HTERT RPE-1 (cell line): ENCODE measurements around the gene MBNL1.
"Not testable (repeated sequence)": the region's sequence is repeated elsewhere in the genome, so short reads cannot be mapped to it uniquely, and the experiment has no call there.

Experiments
- in situ Hi-C: fragments of 300-500 bp; cut with MboI; formaldehyde crosslinking; loops from 4 replicates; pipeline ENCODE4 v1.14.3; 2020; ENCODE audit warnings: low sequenced_read_pairs

The MBNL1 gene

DNA sequence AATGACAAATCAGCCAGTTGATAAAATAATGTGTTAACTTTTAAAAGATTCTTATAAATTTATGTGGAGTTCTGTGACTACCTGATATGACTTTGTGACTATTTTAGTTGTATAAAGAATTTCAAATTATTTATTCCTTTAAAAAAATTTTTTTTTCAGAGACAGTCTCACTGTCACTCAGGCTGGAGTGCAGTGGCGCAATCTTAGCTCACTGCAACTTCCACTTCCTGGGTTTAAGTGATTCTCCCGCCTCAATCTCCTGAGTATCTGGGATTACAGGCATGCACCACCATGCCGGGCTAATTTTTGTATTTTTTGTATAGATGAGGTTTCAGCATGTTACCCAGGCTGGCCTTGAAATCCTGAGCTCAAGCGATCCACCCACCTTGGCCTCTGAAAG, 48.5 kb downstream of the MBNL1 start:
- in situ Hi-C loops: no loop called here

DNA sequence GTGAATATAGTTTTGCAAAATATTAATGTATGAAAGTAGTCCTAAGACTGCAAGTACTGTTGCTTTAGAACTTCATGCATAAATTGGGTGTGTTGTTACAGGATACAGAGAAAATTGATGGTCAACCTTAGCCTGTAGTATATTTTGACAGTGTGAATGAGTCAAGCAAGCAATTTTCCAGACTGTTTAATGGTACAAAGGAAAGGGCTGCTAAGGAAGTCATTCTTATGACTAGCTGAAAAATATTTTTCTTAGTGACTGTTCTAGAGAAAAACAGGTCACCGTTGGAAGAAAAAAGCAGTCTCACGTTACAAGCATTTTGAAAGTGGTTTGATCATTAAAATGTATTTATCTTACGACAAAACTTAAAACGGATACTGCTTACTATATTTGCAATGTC, 49.2 kb downstream of the MBNL1 start:
- in situ Hi-C loops: no loop called here

DNA sequence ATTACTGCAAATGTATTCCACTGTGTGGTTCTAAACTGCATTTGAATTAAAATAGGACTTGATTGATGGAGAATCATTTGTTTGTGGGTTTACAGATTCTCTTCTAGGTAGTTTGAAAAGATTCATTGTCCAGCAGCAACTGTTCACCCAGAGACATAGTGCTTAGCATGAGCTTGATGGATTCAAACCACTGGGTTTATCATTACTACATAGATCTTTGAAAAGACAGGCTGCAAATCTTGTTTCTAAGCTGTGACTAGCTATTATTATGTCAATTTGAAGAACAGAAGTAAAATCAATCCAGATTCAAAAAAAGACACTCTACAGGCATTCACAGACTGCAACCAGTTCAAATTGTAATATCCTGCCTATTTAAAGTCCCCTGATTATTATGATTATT, 49.8 kb downstream of the MBNL1 start:
- in situ Hi-C loops: no loop called here

DNA sequence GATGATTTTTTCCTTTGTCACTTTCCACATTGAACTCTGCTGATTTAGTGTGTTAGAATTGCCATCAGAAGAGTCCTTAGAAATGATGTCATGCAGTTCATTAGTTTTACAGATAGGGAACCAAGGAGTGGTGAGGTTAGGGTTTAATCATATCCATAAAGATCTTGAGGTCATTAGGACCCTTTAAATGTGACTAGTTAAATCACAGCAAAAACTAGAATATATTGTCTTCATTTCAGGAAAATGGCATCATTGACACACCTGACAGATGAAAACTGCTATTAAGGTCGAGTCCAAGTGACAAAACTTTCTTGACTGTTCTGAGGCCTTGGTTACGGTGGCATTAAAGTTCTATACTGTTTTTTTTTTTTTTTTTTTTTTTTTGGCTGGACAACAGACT, 50.5 kb downstream of the MBNL1 start:
- in situ Hi-C loops: no loop called here

DNA sequence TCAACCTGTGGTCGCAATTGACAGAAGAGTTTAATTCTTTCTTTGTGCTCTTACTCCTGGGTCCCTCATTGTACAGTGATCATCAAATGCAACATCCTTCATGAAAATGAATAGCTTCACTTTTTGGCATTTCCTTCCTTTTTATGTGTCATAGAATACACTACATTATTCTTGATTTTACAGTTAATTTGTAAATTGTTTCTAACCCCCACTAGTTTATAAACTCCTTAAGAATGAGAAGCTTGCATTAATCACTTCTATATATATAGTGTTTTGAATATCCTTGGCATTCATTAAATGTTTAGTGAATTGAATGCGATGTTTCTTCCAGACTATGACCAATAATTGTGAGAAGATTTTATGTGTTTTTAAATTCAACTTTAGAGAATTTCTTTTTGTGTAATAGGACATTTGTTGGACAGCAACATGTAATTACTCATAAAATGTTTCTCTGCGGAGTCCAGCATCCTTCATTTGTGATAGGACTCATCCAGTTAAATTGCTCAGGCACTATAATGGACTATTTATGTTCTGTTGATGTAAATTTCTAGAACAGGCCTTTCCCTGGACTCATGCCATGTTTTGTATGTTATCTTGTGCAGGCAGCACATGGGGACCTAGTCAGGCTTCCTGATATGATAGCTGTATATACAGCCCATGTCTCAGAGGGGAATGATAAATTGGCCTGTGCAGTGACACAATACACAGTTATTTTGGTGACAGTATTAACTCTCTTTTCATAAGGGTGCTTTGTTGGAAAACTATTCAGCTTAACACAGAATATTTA, 51.3 kb downstream of the MBNL1 start:
- in situ Hi-C loops: no loop called here

DNA sequence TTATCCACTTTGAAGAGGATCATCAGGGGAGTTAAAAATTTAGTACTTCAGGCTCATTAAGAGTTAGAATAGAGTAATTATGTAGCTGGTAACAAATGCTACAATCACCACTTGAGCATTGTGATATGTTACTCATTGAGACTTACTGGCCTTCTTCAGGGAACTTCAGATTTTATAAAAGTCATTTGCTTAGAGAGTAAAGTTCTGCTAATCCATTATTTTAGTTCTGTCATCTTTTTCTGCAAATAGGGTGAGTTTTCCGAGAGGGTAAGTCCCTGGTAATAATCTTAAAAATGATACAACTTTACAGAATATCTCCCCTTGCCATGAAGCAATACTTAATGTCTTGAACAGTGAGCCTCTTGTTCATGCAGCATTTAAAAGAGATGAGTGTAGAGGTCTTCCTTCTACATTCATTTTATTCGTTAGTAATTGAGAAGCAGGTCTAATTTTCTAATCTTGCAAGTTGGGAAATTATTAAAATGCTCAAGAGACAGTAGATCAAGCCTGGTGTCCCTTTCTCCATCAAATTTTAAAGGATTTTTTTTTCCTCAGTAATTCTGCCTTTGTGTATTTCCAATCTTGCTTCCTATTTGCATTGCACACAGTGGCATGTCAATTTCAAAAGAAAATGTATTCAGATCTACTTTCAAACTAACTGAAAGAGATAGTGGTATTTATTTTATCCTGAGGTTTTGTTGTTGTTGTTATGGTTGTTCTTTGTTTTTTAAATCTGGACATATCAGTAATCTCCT, 52.6 kb downstream of the MBNL1 start:
- in situ Hi-C loops: no loop called here

DNA sequence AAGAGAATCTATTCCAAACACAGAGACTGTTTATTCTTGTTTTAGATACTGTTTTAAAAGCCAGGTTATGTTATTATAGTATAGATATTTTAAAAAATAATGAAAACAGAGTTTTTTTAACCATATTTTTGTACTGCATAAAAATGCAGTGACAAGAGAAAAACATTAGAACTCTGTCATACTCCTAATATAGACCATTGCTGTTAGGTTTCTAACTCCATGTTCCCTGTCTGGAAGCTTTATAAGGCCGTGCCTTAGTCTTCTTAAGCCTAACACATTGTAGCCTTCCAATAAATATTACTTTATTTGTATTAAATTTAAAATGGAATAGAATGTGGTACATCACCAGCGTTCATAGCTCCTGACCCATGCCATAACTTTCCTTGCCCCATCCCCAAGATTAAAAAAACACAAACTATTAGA, 53.2 kb downstream of the MBNL1 start:
- in situ Hi-C loops: no loop called here

DNA sequence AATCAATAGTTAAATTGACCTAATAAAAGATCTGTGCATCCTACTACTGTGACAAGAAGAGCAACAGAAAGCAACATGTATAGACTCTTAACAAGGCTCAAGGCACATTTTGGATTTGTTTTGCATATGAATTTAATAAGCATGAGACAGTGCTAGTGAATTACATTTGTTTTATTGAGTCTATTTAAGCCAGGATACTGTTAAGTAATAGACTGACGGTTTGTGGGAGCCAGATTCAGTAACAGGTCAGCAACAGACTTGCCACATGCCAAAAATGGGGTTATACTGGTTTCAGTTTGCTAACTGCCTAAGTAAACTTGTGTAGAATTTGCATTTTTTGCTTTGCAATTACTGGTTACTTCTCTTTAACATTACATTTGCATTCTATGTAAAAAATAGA, 54.0 kb downstream of the MBNL1 start:
- in situ Hi-C loops: no loop called here

DNA sequence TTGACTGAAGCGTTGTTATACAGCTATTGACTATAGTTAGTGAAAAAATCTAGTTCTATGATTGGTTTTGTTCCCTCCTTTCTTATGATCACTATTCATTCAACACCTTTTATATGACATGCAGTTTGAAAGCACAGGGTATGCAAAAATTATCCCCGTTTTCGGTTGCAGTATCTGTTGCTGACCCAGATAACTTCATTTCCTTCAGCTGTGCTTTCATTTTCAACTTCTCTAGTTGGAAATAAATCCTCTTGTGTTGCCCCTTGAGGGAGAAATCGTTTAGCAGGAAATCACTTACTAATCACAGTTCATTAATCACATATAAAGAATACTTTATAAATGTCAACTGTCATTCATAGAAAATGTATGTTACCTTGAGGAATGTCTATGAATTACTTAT, 55.1 kb downstream of the MBNL1 start:
- in situ Hi-C loops: no loop called here

DNA sequence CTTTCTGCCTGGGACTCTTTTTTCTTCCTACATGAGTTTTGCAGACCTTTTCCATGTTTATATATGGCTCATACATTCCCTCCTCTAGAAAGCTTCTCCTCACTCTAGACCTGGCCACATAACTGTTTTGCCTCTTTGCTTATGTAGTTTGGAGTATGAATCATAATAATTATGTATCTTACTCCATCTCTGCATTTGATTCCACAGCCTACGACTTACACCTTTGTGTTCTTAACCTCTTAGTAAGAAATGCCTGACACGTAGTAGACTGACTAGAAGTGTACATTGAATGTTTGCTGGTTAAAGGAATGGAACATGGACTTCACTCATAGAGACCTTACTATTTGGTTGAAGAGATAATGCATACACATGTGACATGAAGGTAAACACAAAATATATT, 56.4 kb downstream of the MBNL1 start:
- in situ Hi-C loops: no loop called here

DNA sequence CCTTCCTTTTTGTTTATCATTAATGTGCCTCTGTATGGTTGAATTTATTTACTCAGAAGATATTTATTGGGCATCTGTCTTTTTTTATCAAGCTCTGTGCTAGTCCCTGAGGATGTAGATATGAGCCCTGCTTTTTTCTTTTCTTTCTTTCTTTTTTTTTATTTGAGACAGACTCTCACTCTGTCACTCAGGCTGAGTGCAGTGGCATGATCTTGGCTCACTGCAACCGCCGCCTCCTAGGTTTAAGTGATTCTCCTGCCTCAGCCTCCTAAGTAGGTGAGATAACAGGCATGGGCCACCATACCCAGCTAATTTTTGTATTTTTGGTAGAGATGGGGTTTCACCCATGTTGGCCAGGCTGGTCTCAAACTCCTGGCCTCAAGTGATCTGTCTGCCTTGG, 58.5 kb downstream of the MBNL1 start:
- in situ Hi-C loops: no loop called here

DNA sequence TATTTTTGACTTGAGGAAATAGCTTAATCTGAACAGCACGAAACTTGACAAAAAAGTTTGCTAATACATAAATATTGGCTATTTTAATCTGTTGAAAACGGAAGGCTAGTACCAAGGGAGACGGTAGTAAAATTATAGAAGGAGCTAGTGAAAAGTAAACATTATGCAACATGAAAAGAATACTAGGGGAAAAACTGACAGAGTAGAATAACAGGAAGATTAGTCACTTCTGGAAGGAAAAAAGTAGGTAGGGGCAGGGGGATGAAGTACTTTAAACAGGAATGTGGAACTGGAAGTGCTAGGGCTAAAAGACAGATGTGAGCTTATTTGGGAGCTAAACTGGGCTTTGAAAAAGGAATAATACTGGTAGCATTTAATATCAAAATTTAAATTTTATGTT, 60.1 kb downstream of the MBNL1 start:
- in situ Hi-C loops: no loop called here

DNA sequence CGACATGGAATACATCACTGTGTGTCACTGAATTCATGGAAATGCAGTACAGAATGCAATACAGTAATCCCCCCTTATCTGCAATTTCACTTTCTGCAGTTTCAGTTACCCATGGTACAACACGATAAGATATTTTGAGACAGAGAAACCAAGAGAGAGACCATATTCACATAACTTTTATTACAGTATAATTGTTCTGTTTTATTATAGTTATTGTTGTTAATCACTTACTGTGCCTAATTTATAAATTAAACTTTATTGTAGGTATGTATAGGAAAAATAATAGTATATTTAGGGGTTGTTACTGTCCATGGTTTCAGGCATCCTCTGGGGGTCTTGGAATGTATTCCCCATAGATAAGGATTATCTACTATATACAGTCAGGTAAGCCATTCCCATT, 61.8 kb downstream of the MBNL1 start:
- in situ Hi-C loops: no loop called here

DNA sequence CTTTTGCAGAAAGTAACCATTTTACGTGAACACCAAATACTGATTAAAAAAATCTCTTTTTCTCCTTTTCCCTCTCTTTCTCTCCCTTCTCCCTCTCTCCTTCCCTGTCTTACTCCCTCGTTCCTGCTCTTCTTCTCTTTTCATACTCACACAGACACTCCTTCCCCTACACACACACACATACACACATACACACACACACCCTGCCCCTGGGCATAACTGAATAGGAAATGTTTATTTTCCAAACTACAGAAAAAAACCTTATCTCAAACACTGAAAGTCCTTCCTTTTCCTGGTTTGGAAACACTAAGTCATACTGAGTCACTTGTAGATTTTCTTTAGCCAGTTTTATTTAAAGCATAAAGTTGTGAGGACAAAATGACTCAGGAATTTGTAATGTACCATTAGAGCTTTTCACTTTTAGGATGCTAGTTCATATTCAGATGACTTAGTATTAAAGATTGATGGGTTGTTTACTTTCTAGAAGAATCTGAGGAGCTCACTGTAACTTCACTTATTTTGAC, 62.4 kb downstream of the MBNL1 start:
- in situ Hi-C loops: no loop called here

DNA sequence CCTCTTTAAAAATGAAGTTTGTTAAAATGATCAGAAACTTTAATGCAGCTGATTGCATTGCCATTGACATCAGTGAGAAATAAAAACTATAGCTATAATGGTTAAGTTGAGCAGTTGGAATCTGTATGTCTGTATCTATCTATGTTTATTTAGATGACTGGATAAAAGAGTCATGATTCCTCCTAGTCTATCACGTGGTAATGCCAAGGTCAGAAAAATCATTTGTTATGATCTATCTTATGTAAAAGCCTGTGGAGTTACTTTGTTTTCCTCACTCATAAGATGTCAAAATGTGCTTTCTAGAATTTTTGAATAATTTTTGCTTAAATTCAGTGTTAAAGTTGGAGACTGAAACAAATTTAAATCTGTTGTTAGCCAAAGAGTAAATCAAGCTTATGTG, 63.3 kb downstream of the MBNL1 start:
- in situ Hi-C loops: no loop called here

DNA sequence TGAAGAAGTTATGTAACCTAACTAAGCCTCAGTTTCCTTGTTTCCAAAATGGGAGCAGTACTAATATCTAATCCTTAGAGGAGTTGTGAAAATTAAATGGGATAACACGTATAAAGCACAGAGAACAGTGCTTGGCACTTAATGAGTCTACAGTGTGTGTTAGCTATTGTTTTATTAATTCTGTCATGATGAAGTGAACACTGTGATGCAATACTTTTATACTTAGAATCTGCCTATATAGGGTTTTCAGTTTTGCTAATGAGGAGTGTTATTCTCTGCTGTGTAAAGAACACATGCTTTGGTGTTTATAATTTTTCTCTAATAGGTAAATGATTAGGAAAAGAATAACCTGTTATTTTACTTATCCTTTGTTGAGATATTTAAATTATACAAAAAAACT, 65.2 kb downstream of the MBNL1 start:
- in situ Hi-C loops: no loop called here

DNA sequence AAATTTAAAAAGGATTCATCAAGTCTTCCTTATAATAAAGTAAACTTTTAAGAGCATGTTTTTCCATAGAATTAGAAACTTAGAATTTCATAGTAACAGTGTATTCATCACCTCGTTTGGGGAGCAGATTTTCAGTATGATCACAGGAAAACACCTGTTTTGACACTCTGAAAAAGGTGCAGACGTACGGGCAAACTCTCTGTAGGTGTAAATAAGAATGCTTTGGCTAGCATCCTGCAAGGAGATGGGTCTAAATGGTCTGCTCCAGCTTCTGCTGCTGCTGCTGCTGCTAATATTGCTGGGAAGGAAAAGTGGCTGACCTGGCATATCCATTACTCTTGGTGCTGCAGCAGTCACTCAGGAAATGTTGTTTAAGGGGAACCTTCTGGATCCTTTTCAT, 66.0 kb downstream of the MBNL1 start:
- in situ Hi-C loops: no loop called here

DNA sequence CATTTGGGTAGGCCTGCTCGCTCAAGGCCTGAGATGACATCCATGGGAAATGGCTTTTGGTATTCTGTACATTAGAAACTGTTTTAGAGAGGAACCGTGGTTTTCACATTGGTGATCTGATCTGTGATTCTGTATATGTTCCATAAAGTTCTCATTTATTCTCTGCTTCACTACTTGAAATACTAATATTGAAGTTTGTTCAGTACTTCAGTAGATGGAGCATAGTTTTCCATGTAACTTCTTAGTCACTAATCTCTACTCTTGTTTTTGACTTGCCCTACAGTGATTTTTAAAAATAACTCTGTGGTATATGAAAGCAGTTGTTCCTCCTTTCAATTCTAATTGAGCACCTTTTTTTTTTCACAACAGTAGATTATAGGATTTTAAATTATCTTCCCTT, 66.5 kb downstream of the MBNL1 start:
- in situ Hi-C loops: no loop called here

DNA sequence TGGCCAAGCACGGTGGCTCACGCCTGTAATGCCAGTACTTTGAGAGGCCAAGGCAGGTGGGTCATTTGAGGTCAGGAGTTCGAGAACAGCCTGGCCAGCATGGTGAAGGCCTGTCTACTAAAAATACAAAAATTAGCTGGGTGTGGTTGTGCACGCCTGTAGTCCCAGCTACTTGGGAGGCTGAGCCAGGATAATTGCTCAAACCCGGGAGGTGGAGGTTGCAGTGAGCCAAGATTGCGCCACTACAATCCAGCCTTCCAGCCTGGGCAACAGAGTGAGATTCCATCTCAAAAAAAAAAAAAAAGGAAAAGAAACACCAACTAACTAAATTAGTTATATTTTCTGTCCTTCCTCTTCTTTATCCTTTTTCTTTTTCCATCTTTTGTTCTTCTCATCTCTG, 68.6 kb downstream of the MBNL1 start:
- in situ Hi-C loops: not testable (repeated sequence)

DNA sequence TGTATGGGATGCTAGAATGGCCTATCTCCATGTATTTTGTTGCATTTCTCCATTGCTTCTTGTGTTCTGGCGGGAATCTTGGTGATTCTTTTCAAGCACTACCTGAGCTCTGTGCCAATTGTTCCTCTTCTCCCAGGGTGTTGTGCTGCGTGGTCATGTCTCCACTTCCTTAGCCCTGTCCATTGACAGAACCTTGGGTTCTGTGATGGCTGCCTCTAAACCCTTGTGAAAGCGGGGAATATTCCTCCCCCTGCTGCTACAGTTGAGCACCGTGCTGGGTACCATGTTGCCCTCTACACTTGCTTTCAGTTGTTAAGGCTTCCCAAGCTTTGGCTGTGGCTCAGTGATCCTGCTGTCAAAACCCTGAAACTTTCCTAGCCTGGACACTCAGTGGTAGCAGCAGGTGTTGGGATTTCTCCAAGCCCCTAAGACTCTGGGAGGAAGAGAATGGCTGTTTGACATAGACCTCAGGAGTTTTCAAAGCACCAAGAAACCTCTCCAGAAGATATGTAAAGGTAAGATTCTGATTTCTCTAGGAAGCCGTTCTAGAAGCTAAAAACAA, 69.5 kb downstream of the MBNL1 start:
- in situ Hi-C loops: no loop called here

DNA sequence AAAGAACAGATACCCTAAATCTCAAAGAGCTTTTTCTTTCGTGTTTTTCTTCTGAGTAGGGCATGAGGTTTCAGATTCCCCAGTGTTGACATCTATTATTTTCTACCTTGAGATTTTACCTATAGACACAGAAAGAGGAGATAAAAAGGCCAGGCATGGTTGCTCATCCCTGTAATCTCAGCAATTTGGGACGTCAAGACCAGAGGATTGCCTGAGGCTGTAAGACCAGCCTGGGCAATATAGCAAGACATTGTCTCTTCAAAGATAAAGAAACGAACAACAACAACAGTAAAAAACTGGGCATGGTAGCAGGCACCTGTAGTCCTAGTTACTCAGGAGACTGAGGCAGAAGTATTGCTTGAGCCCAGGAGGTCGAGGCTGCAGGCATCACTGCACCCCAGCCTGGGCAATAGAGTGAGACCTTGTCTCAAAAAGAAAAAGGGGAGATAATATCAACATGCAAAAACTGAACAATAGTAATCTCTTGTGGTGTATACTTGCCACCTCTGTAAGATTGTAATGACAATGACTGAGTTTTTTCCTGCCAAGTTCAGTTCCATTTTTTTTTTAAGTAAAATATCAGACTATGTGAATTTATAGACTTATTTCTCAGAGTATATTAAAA, 71.3 kb downstream of the MBNL1 start:
- in situ Hi-C loops: no loop called here

DNA sequence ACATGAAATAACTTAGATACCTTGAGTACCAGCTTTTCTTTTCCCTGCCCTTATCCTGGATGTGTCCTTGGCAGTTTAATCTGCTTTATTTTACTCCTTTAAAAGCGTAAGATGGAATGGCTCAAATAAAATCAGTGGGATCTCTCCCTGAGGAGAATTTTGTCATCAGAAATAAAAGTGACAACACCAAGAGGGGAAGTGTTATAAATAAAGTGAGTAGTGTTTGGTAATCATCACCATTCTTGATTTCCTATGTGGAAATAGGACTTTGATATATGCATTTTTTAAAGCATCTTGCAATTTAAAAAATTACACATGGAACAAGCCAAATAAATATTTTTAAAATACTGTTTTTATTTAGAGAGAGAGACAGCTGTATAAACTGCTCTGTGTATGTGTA, 76.5 kb downstream of the MBNL1 start:
- in situ Hi-C loops: no loop called here
